Middle frontal gyrus (tissue), 1 donor: ENCODE data around the gene DESI1.
A peak's percentile ranks its signal among the peaks of the same experiment; 100 is the strongest.
"Not testable (repeated sequence)": the region's sequence is repeated elsewhere in the genome, so short reads cannot be mapped to it uniquely, and the experiment has no call there.

ENCODE experiments used
- DNase-seq: peaks from one replicate; pipeline ENCODE4 v3.0.0-alpha.2; 2015; ENCODE audit warnings: low spot score; ENCODE audit errors: extremely low spot score

The DESI1 gene

DNA sequence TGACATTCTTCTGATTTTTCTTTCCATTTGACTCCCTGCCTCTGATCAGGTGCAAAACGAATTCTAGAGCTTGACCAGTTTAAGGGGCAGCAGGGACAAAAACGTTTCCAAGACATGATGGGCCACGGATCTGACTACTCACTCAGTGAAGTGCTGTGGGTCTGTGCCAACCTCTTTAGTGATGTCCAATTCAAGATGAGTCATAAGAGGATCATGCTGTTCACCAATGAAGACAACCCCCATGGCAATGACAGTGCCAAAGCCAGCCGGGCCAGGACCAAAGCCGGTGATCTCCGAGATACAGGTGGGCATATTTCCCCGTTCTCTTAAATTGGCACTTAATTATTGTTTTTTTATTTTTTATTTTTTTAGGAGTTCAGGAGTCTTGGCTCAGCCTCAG, 15.6 kb upstream of the DESI1 start:
- DNase-seq: no peak

DNA sequence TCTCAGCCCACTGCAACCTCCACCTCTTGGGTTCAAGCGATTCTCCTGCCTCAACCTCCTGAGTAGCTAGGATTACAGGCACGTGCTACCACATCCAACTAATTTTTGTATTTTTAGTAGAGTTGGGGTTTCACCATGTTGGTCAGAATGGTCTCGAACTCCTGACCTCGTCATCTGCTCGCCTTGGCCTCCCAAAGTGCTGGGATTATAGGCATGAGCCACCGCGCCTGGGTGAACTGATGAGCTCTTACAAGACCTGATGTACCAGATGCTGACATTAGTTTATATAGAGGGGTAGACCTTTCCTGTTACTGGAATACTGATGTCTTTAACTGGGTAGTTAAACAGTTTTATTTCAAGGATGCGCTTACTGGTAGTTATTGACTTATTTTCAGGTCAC, 13.8 kb upstream of the DESI1 start:
- not testable (repeated sequence) for DNase-seq

DNA sequence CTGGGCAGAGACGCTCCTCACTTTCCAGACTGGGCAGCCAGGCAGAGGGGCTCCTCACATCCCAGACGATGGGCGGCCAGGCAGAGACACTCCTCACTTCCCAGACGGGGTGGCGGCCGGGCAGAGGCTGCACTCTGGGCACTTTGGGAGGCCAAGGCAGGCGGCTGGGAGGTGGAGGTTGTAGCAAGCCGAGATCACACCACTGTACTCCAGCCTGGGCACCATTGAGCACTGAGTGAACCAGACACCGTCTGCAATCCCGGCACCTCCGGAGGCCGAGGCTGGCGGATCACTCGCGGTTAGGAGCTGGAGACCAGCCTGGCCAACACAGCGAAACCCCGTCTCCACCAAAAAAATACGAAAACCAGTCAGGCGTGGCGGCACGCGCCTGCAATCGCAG, 10.8 kb upstream of the DESI1 start:
- not testable (repeated sequence) for DNase-seq

DNA sequence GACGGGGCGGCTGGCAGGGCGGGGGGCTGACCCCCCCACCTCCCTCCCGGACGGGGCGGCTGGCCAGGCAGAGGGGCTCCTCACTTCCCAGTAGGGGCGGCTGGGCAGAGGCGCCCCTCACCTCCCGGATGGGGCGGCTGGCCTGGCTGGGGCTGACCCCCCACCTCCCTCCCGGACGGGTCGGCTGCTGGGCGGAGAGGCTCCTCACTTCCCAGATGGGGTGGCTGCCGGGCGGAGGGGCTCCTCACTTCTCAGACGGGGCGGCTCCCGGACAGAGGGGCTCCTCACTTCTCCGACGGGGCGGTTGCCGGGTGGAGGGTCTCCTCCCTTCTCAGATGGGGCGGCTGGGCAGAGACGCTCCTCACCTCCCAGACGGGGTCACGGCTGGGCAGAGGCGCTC, 10.3 kb upstream of the DESI1 start:
- DNase-seq: not testable (repeated sequence)

DNA sequence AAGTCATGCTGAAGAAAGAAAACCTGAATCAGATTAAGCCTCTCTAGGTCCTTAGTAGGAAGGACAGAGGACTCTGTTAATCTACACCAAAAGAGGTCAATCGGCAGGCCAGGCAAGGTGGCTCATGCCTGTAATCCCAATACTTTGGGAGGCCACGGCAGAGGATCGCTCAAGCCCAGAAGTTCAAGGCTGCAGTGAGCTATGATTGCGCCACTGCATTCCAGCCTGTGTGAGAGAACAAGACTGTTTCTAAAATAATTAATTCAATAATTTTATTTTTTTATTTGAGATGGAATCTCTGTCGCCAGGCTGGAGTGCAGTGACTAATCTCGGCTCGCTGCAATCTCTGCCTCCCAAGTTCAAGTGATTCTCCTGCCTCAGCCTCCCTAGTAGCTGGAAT, 4.7 kb upstream of the DESI1 start:
- DNase-seq: no peak

DNA sequence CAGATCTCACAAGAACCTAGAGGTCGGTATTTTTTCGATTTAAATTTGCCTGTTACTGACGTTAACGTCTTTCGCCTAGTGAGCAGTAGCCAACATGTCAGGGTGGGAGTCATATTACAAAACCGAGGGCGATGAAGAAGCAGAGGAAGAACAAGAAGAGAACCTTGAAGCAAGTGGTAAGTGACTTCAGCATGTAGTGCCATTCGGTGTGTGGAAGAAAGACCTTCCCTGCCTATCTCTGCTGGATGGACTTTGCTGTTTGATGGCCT, 1.0 kb upstream of the DESI1 start:
- DNase-seq: no peak

DNA sequence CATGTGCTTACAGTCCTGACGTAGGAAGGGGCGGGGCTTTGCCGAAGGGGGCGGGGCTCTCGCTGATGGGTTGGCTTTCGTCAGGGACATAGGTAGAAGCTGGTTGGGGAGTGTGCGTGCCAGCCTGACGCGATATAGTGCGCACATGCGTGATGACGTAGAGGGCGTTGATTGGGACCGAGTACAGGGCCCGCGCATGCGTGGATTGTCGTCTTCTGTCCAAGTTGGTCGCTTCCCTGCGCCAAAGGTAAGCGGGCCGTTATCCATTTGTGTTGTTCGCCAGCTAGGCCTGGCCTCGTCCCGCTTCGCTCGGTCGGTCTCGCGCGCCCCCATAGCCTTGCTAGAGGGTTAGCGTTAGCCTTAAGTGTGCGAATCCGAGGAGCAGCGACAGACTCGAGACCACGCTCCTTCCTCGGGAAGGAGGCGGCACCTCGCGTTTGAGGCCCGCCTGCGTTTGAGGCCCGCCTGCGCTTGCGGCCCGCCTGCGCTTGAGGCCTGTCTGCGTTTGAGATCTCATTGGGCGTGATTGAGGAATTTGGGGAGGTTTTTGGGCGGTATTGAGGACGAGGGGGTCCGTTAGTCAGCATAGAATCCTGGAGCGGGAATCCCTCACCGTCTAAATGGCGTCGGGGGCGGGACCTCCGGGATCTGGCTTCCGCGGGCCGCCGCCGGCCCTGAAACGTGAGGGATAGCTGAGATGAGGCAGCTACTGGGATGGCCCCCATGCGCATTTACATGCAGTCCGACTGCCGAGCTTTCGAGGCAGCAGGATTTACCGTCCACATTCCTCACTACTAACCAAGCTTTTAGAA, 462 bp upstream of the DESI1 start, which contains the start of gene XRCC6:
Gene XRCC6 (plus strand): TSS at position 197 of the 812 bp plus-strand sequence. CDS start 710 bp downstream, outside the sequence.
- peak; percentile 97 for DNase-seq

DNA sequence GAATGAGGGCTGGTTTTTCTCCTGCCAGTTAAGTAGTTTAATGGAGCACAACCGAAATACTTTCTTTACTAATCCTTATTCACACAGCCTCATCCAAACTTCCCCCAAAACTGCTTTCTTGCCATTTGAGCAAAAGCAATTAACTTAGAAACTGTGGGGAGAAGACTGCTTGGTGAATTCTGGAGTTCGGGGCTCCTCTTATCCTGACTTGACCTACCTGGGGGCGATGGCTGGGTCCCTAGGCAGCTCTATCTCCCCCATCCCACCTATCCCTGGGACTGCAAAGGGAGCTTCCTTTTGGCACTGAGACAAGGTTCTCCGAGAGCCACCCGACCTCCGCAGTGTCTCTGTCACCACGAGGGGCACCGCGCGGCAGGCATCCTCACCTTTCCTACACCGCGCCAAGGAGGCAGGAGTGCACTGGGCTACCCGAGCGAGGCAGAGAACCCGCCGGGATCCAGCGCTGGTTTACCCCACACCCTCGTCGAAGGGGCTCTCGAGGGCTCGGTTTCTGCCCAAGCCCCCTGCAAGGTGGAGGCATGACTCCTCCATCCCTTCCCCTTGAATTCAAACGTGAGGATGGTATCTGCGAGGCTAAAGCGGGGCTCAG, 759 bp downstream of the DESI1 start:
- DNase-seq: no peak

DNA sequence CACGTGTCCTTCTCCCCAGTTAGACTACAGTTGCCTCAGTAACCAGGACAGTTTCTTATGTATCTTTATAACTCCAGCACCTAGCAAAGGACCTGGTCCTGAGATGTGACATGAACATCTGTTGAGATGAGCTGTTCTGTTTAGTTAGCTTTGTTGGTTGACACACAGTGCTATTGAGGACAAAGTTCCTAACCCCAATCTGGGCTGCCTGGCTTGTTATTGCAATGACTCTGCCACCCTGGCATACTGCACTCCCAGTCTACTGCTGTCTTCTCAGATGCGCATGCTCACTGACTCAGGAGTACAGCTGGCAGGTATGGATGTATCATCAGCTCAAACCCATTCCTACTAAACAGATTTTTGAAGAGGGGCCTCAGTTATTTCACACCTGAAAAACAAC, 7.4 kb downstream of the DESI1 start:
- DNase-seq: no peak

DNA sequence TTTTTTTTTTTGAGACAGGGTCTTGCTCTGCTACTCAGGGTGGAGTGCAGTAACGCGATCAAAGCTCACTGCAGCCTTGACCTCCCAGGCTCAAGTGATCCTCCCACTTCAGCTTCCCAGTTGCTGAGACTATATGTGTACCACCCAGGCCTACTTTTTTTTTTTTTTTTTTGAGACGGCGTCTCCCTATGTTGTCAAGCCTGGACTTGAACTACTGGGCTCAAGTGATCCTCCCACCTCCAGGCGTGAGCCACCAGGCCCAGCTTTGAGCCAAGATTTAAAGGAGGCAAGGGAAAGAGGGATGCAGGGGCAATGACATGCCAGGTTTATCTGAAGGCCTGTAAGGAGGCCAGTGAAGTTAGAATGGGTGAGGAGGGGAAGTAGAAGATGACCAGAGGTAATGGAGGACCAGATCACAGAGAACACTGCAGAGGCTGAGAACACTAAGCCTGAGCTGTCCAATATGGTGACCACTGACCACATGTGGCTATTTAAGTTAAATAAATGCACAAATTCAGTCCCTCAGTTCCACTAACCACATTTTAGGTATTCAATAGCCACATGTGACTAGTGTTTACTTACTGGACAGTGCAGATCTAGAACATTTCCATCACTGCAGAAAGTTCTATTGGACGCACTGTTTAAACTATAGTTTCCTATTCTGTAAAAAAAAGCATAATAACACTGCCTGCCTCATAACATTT, 8.1 kb downstream of the DESI1 start:
- no peak for DNase-seq

DNA sequence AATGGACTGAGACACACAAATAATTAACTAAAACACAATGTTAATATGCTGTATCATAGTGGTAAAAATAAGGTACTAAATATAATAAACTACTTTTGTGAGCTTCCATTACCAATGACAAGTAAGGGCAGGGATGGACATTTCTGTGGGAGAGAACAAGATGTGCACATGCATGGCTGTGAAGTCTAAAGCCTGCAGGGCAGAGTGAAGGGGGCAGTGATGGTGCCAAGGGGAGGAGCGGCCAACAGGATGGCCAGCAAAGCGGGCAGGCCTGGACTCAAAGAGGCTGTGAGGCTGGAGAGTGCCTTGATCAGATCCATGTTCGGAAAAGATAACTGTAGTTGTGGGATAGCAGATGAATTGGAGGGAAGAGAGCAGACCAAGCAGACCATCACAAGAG, 12.5 kb downstream of the DESI1 start:
- no peak for DNase-seq

DNA sequence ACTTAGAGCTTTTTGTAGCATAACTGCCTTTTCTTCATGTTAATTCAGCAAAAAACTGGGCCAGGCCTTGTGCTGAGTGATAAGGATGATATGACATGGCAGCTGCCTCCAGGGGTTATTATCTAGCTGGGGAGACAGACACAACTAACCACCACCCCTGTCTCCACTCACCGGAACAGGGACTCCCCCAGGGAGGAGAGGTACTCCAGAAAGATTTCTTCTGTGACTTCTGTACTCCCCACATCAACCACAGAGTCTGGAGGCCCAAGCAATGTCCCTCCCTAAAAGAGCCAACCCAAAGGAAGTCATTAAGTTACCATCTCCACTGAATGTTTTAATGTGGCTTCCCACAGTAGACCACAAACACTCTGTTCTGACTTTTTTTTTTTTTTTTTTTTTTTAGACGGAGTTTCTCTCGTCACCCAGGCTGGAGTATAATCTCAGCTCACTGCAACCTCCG, 16.9 kb downstream of the DESI1 start:
- no peak for DNase-seq

DNA sequence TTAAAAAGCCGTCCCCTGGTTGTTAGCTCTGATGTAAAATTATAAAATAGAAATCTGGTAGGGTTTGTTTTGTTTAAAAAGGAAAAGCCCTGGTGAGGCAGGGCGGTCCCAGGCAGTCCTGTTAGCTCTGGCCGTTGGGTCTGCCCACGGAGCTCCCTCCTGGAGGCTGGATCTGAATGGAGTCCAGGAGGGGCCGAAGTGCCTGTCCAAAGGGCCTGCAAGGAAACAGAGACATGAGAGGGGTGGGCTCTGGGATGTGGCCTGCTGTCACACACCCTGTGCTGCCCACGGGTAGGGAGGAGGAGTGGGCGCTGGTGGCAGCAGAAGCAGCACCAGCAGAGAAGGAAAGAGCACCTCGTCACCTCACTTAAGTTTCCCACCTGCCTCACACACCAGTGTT, 19.9 kb downstream of the DESI1 start:
- no peak for DNase-seq

DNA sequence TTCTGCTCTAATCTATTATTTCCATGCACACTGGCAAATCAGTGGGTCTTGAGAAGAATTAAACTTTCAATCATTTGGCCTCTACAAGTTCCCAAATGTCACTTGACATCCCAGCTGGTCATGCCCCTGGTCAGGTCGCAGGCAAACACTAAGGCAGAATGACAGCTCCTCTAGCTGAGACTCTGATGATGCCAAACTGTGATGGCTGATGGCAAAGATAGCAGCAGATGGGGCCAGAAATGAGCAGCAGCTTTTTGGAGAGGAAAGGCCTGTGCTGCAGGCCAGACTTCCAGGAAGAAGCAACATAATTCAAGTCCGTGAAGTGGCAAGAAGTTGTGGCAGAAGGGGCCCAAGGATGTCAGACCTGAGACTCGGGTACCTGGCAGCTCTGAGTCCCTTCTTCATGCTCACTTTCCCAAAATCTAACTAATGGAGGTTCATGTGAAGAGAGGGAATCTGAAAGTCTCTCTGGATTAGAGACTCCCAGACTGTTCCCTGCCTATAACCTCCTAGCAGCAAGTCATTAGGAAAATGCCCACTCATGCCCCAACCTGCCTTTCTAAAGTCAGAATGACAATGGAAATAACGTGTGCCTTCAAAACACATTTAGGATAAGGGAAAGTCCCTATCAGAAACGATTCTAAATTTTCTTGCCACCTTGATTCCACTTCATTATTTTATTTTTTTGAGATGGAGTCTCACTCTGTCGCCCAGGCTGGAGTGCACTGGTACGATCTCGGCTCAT, 21.8 kb downstream of the DESI1 start:
- no peak for DNase-seq

DNA sequence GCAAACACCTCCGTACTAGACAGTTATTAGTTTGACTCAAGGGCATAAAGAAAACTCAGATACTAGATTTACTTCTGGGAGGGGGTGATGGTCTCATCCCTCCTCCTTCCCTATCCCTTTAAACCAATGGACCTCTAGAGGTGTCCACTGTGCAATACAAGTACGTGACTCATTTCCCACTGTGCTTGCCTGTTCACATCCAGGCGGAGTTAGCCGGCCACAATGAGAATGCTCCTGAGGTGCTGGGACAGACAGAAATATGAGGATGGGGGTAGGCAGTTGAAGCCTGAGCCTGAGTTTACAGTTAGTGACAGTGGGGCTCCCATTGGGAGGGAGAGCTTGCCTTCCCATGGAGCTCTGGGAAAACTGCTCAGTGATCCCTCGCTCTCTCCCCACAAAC, 22.8 kb downstream of the DESI1 start:
- no peak for DNase-seq

DNA sequence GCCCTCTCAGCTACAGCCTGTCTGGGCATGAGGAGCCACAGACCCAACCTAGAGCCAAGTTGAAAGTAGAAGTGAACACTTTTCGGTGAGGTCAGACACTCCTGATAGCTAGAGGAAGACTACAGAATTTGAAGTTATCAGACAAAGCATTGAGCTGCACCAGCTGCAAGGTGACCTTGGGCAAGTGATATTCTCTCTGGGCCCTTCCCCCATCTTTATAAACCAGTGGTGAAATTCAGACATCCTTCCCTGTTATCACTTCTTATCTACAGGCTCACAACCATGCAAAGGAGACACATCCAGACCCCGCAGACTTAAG, 23.2 kb downstream of the DESI1 start:
- DNase-seq: no peak

DNA sequence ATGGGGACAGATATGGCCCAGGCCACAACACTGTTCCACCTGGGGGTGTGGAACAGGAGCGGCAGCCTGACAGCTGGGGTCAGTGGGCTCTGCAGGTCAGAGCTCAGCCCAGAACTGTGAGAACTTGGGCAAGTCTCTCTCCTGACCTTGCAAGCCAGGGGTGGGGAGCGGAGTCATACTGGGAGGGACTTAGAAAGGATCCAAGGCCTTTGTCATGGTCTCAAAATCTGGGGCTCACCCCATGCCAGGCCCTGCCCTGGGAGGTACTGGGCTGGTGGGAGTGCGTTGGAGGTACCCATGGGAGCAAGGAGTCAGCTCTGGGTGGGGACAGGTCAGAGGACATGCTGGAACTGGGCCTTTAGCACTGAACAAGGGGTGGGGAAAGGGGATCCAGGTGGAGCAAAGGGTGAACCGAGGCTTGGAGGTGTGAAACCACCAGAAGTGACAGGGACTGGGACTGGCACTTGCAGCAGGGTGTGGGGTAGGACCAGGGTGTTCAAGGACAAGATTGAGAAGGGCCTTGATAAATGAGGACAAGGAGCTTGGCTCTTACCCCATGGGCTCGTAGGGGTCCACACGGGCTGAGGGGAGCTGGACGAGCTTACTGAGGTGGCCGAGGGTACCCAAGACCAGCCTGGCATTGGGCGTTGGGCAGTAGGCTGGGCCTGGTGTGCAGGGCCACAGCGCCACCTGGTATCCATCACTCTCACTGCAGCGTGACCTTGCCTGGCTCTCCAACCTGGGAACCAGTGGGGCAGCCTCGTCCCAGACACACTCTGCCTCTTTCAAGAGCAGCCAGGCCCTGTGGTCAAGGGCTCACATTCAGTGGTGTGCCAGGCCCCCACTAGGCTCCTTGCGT, 23.8 kb downstream of the DESI1 start:
- DNase-seq: no peak

DNA sequence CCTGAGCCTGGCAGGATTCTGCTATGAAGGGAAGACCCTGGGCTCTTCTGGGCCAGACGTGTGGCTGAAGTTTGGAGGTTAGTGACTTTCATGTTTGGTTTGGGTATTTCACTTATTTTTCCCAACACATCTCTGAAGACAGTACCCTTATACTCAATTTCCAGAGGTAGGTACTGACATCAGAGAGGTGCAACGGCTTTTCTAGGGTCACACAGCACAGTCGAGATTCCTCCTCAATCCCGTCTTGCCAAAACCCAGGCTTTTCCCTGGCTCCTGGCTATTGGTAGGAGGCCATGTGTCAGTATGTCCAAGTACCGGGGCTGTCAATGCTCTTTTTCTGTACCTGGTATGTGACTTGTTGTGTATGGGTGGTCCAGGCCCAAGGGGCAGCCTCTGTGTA, 25.1 kb downstream of the DESI1 start:
- DNase-seq: no peak

DNA sequence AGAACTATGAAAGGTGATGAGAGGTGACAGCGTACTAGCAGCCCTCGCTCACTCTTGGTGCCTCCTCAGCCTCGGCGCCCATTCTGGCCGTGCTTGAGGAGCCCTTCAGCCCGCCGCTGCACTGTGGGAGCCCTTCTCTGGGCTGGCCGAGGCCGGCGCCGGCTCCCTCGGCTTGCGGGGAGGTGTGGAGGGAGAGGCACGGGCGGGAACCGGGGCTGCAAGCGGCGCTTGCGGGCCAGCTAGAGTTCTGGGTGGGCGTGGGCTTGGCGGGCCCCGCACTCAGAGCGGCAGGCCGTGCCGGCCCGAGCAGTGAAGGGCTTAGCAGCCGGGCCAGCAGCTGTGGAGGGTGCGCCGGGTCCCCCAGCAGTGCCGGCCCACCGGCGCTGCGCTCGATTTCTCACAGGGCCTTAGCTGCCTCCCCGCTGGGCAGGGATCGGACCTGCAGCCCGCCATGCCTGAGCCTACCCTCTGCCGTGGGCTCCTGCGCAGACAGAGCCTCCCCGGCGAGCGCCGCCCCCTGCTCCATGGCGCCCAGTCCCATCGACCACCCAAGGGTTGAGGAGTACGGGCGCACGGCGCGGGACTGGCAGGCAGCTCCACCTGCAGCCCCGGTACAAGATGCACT, 27.4 kb downstream of the DESI1 start:
- DNase-seq: not testable (repeated sequence)

DNA sequence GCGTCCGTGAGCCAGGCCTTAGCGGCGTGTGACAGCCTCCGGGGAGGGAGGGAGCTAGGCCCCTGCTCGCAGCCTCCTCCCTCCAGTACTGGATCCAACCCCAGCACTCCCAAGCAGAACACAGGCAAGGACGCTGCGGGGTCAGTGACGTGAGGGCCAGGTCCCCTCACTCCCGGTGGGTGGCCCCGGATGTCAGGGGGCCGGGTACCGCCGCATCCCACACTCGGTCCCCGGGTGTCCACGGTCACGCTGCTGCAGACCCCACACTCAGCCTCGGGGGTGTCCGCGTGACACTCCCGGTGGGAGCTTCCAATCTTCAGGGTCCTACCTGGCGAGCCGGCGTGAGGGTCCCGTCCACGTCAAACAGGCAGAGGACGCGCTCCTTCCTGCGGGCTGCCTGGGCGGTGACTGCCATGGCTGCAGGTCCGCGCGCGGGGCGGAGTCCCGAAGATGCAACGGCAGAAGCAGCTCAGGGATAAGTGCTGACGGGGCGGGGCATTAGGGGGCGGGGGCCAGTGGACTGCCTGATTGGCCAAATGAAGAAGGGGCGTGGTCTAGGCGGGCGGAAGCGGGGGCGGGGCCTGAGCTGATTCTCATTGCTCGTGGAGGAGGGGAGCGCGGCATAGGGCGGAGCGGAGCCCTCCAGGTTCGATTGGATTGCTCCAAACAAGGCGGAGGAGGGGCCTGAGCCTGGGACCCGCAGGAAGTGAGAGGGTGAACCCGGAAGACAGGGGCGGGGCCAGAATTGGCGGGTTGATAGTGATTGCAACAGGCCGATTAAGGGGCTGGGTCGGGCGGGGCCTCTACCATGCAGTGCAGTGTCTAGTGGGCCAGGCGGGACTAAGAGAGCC, 31.2 kb downstream of the DESI1 start, which contains the start of gene PMM1:
Gene PMM1 (minus strand): TSS at position 450 of the 851 bp plus-strand sequence. CDS start 35 bp downstream, at position 415.
- peak; percentile 93 for DNase-seq
